GM12875 (cell line): ENCODE results near the gene P3H3.

Source experiments
- H3K4me3 ChIP-seq: one replicate; pipeline ENCODE4 v1.5.1; 2011; ENCODE audit warnings: low read depth, low read length, control low read depth
- TF ChIP-seq, protein P1 (sequence below): IDR thresholded peaks from 2 replicates; pipeline ENCODE4 v1.5.1; 2011; ENCODE audit warnings: low read depth, mild to moderate bottlenecking, control low read depth, inconsistent platforms, low read length, moderate library complexity, borderline replicate concordance; ENCODE audit not compliant: insufficient read depth

The P3H3 gene

DNA sequence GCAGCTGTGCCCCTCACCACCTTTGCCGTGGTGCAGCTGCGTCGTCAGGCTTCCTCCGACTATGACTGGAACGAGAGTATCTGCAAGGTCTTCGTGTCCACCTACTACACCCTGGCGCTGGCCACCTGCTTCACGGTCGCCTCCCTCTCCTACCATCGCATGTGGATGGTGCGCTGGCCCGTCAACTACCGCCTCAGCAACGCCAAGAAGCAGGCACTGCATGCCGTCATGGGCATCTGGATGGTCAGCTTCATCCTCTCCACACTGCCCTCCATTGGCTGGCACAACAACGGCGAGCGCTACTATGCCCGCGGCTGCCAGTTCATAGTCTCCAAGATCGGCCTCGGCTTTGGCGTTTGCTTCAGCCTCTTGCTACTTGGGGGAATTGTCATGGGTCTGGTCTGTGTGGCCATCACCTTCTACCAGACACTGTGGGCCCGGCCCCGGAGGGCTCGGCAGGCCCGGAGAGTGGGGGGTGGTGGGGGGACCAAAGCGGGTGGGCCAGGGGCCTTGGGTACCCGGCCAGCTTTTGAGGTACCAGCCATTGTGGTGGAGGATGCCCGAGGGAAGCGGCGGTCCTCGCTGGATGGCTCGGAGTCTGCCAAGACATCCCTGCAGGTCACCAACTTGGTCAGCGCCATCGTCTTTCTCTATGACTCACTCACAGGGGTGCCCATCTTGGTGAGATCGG, 4.0 kb upstream of the P3H3 start:
- no peak overlapping the region for H3K4me3 ChIP-seq
- TF ChIP-seq, protein P1, sequence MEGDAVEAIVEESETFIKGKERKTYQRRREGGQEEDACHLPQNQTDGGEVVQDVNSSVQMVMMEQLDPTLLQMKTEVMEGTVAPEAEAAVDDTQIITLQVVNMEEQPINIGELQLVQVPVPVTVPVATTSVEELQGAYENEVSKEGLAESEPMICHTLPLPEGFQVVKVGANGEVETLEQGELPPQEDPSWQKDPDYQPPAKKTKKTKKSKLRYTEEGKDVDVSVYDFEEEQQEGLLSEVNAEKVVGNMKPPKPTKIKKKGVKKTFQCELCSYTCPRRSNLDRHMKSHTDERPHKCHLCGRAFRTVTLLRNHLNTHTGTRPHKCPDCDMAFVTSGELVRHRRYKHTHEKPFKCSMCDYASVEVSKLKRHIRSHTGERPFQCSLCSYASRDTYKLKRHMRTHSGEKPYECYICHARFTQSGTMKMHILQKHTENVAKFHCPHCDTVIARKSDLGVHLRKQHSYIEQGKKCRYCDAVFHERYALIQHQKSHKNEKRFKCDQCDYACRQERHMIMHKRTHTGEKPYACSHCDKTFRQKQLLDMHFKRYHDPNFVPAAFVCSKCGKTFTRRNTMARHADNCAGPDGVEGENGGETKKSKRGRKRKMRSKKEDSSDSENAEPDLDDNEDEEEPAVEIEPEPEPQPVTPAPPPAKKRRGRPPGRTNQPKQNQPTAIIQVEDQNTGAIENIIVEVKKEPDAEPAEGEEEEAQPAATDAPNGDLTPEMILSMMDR: no peak

DNA sequence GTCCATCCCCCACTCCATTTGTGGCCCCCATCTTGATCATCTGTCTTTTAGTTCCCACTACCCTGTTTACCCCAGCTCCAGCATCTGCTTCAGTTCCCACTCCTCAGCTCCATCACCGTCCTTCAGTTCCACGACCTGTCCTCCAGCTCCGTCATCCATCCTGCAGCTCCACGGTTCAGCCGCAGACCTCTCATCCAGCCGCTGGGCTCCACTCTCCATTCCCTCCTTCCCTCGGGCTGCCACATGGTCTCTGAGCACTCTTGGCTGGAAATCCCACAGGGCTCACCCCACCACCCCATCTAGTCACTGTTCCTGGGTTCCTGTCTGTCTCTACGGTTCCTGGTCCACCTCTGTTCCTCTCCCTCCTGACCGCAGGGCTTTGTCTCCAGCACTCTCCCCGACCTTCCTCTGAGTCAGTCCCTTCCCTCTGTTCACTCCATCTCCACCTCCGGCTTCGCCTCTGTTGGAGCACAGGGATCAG, 3.3 kb upstream of the P3H3 start:
- TF ChIP-seq, protein P1: no peak
- H3K4me3 ChIP-seq: no peak overlapping the region

DNA sequence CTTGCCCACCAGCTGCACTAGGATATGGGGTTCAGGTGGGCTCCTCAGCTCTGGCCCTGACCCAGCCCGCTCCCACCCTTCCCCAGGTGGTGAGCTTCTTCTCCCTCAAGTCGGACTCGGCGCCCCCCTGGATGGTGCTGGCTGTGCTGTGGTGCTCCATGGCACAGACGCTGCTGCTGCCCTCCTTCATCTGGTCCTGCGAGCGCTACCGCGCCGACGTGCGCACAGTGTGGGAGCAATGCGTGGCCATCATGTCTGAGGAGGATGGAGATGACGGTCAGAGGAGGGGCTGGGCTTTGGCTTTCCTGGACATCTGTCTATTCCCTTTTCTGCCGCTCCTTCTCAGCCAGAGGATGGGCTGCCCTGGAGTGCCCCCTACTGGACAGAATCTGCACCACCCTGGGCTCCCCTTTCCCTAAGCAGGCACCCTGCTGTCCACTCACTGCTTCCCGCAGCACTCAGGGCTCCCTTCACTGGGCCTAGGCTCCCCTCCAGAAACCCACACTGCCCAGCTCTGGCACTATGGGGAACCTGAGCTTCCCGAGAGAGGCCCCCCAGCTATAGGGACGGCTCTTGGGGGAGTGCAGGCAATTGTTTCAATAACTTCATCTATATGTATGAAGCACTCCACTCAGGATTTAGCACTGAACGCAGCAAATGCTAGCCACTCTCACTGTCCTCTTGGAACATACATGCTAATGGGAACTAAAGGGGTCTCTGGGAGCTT, 2.6 kb upstream of the P3H3 start:
- H3K4me3 ChIP-seq: no peak overlapping the region
- TF ChIP-seq, protein P1: peak; percentile 93

DNA sequence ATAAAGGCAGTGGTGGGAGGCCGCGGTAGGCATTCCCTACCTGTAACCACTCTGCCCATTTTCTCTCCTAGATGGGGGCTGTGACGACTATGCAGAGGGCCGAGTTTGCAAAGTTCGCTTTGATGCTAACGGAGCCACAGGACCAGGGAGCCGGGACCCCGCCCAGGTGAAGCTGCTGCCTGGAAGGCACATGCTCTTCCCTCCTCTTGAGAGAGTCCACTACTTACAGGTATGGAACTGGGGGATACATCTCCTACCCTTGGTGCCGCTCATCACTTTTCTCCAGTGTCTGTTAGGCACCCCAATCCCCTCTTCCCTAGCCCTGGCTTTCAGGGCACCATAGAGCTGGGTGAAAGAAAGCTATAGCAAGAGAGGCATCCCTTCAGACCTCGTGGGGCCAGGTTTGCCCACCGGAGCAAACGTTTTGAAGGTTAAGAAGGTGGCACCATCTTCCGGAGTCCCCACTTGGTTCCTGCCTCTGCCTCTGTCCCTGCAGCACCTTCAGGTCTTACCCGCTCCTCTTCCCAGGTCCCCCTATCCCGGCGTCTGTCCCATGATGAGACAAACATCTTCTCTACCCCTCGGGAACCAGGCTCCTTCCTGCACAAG, 2.0 kb upstream of the P3H3 start:
- H3K4me3 ChIP-seq: no peak overlapping the region
- TF ChIP-seq, protein P1: no peak

DNA sequence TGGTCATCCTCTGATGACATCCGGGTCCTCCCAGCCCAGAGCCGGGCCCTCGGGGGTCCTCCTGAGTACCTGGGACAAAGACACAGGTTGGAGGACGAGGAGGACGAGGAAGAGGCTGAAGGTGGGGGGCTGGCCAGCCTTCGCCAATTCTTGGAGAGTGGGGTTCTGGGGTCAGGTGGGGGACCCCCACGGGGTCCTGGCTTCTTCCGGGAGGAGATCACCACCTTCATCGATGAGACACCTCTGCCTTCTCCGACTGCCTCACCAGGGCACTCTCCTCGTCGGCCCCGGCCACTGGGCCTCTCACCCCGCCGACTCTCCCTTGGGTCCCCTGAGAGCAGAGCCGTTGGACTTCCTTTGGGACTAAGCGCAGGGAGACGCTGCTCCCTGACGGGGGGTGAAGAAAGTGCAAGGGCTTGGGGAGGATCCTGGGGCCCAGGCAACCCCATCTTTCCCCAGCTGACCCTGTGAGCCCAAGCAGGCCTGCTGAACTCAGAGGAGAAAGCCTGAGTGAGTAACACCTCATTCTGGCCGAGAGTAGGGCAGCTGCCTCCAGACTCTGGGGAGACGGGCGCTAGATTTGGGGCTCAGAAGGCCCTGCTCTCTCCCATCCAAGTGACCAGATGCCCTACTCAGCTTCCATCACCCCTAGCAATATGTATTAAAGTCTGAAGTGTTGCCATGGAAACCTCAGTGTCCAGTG, 1.3 kb upstream of the P3H3 start:
- TF ChIP-seq, protein P1: no peak
- no peak overlapping the region for H3K4me3 ChIP-seq

DNA sequence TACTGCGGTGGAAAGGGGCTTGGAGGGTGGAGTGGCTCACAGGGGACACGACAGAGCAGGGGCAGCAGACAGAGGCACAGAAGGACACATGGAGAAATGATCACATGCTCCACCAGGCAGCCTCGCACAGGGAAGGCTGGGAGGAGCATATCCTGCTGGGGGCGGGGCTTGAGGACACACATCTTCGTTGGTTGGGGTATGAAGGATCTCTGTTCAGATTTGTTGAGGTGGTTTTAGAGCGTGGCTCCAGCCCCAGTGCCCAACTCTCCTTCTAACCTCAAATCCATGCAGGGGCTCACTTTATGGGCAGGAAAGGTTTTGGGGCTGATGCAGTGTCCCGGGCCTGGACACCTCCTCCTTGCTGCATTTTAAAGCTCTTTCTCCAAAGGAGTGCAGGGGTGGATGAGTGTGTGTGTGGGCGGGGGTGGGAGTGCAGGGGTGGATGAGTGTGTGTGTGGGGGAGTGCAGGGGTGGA, 733 bp upstream of the P3H3 start:
- TF ChIP-seq, protein P1: no peak
- H3K4me3 ChIP-seq: no peak overlapping the region
